Tibial nerve (tissue), 4 donors: ENCODE measurements around the gene CRABP2. TPM values are rescaled to one million over a fixed set of nuclear protein-coding genes. Genes with fewer than 3 reads are reported as not detected.

Experiments used
- DNase-seq, 2 donors: peaks; one replicate each; pipeline ENCODE4 v3.0.0-alpha.2; 2019; ENCODE audit warnings: low spot score in 2 of 2
- H3K27ac ChIP-seq, 4 donors: fragments of 200-600 bp; sonication (generic) in 3 of 4; one replicate each; pipeline ENCODE4 v1.5.1; 2017 to 2019; ENCODE audit warnings: mild to moderate bottlenecking in 1 of 4
- H3K27me3 ChIP-seq, 2 donors: fragments of 200-600 bp; sonication (generic) in 1 of 2; one replicate each; pipeline versions ENCODE4 v1.5.1 to v1.6.0; 2017 to 2019
- H3K36me3 ChIP-seq, 3 donors: fragments of 200-600 bp; sonication (generic); one replicate each; pipeline ENCODE4 v1.5.1; 2018 to 2019
- H3K4me1 ChIP-seq, 4 donors: fragments of 200-600 bp; sonication (generic) in 3 of 4; one replicate each; pipeline ENCODE4 v1.5.1; 2017 to 2019
- H3K4me3 ChIP-seq, 4 donors: fragments of 200-600 bp; sonication (generic) in 3 of 4; one replicate each; pipeline ENCODE4 v1.5.1; 2017 to 2019; ENCODE audit warnings: mild to moderate bottlenecking in 1 of 4, moderate library complexity in 1 of 4
- H3K9me3 ChIP-seq, 4 donors: fragments of 200-600 bp; sonication (generic) in 3 of 4; one replicate each; pipeline ENCODE4 v1.5.1; 2017 to 2019
- EP300 ChIP-seq, 2 donors: sonication (generic); formaldehyde crosslinking; IDR thresholded peaks; one replicate each; pipeline ENCODE4 v1.6.1; 2017; ENCODE audit warnings: antibody characterized with exemption in 2 of 2, mild to moderate bottlenecking in 1 of 2
- POLR2A ChIP-seq, 2 donors: fragments of 450-650 bp; IDR thresholded peaks; one replicate each; pipeline ENCODE4 v1.6.1; 2017; ENCODE audit warnings: antibody characterized with exemption in 2 of 2, mild to moderate bottlenecking in 2 of 2, moderate library complexity in 2 of 2
- WGBS, 2 donors: methylation state at CpG; one replicate each; pipeline ENCODE4 v1.1.5; 2018; 5-methylcytosine and 5-hydroxymethylcytosine counted together
- total RNA-seq, 4 donors: library from RNA; depleted of rRNA; stranded (reverse); fragments of >200 nt; gene quantifications; one replicate each; pipeline ENCODE4 v1.1.0, GENCODE V29; 2016
- TF ChIP-seq, protein P1 (sequence below), 5 experiments: fragments of 200-600 bp in 3 of 5; fragments of 450-650 bp in 2 of 5; sonication (generic) in 3 of 5; IDR thresholded peaks; one replicate each; pipeline ENCODE4 v1.5.1; 2016 to 2019; ENCODE audit warnings: antibody characterized with exemption in 5 of 5, mild to moderate bottlenecking in 3 of 5, moderate library complexity in 2 of 5

The CRABP2 gene
- total RNA-seq, 4 donors from 2014 or later = 3.5 to 13.2 (median 5.0) TPM

DNA sequence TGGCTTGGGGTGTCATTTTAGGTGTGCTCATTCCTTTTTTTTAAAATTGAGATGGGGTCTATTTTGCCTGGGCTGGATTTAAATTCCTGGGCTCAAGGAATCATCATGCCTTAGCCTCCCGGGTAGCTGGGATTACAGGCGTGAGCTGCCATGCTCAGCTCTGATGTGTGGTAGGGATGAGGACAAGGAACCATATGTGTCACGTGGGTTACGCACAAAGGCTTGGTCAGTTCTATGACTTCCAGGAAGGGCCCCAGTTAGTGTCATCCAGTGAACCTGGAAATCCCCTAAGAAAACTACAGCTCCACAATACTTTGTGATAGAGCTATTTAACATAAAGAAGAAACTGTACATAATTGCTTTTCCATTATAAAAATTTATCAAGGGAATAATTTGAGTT is 16.2 kb upstream of the CRABP2 start:
- Histone ChIP-seq H3K27me3 (no peaks in the 10 kb centered on the region), H3K36me3 (peaks cover 0 to 64% (median 7%) of the 10 kb centered on the region in 3 donors), H3K4me1 (peaks cover 0 to 27% (median 19%) of the 10 kb centered on the region in 4 donors), H3K4me3 (no peak overlapping the region), H3K9me3 (no peaks in the 10 kb centered on the region), H3K27ac (no peak overlapping the region)
- 70 to 88% methylated on average over 4 of the region's 4 CpGs for WGBS, 2 donors
- no peak for DNase-seq
- TF ChIP-seq, protein P1, sequence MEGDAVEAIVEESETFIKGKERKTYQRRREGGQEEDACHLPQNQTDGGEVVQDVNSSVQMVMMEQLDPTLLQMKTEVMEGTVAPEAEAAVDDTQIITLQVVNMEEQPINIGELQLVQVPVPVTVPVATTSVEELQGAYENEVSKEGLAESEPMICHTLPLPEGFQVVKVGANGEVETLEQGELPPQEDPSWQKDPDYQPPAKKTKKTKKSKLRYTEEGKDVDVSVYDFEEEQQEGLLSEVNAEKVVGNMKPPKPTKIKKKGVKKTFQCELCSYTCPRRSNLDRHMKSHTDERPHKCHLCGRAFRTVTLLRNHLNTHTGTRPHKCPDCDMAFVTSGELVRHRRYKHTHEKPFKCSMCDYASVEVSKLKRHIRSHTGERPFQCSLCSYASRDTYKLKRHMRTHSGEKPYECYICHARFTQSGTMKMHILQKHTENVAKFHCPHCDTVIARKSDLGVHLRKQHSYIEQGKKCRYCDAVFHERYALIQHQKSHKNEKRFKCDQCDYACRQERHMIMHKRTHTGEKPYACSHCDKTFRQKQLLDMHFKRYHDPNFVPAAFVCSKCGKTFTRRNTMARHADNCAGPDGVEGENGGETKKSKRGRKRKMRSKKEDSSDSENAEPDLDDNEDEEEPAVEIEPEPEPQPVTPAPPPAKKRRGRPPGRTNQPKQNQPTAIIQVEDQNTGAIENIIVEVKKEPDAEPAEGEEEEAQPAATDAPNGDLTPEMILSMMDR (IDR thresholded peaks at IDR 0.05) = no peak
- TF ChIP-seq EP300 (IDR thresholded peaks at IDR 0.05) = no peak

DNA sequence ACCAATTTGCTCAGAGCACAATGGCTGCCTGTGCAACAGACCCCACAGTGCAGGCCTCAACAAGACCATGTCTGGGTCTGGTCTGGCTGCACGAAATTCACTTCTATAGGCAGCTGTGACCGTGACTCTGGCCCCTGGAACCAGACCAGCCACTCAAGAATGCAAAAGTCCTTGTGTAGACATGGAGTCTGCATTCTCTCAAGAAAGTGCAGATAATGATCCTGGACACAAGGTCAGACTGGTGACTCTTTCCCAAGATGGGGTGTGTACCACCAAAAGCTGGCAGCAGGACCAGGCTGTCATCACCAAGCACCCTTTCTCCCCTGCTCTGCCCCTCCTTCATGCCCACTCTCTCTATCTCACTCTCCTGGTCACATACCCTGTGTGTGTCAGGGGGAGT is 15.7 kb upstream of the CRABP2 start:
- DNase-seq = no peak
- Histone ChIP-seq H3K36me3 (peaks cover 0 to 64% (median 7%) of the 10 kb centered on the region in 3 donors), H3K4me1 (peaks cover 0 to 23% (median 15%) of the 10 kb centered on the region in 4 donors), H3K27me3 (no peaks in the 10 kb centered on the region), H3K27ac (no peak overlapping the region), H3K9me3 (no peaks in the 10 kb centered on the region), H3K4me3 (no peak overlapping the region)
- TF ChIP-seq EP300 (IDR thresholded peaks at IDR 0.05) (no peak), POLR2A (IDR thresholded peaks at IDR 0.05) (no peak)
- TF ChIP-seq, protein P1 (IDR thresholded peaks at IDR 0.05) = no peak
- WGBS, 2 donors = 64 to 68% methylated on average over 2 of the region's 2 CpGs

DNA sequence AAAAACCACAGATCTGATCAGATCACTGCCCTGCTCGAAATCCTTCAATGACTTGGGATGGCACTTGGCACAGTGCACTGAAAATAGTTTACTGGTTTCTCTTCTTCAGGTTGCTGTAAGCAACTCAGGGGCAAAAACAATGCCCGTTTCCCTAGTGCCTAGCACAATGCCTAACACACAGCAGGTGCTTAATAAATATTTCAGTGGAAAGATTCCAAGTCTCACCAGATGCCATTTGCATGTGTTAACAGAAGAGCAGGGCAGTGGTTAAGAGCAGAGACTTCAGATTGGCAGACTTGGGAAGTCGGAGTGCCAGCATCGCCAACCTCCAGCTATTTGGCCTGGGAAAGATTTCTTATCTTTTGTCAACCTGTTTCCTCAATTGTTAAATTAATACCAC is 12.0 kb upstream of the CRABP2 start:
- no peak overlapping the region for H3K4me3 ChIP-seq
- no peaks in the 10 kb centered on the region for H3K27me3 ChIP-seq
- 87 to 90% methylated on average over 4 of the region's 4 CpGs for WGBS, 2 donors
- peaks cover 0 to 32% (median 0%) of the 10 kb centered on the region in 3 donors for H3K36me3 ChIP-seq
- DNase-seq = no peak
- no peak for TF ChIP-seq EP300 (IDR thresholded peaks at IDR 0.05)
- no peak for TF ChIP-seq POLR2A (IDR thresholded peaks at IDR 0.05)
- TF ChIP-seq, protein P1 (IDR thresholded peaks at IDR 0.05) = no peak
- H3K4me1 ChIP-seq = peaks cover 0 to 7% (median 3%) of the 10 kb centered on the region in 4 donors
- H3K9me3 ChIP-seq = no peaks in the 10 kb centered on the region
- no peak overlapping the region for H3K27ac ChIP-seq

GRCh38 chr1:156714830-156715229 is 9.4 kb upstream of the CRABP2 start:
- 66 to 72% methylated on average over 3 of the region's 3 CpGs for WGBS, 2 donors
- TF ChIP-seq POLR2A (IDR thresholded peaks at IDR 0.05) (no peak), EP300 (IDR thresholded peaks at IDR 0.05) (no peak)
- TF ChIP-seq, protein P1 (IDR thresholded peaks at IDR 0.05) = no peak
- no peak overlapping the region for H3K4me3 ChIP-seq
- no peak overlapping the region for H3K27ac ChIP-seq
- no peak for DNase-seq
- no peaks in the 10 kb centered on the region for H3K9me3 ChIP-seq
- no peaks in the 10 kb centered on the region for H3K27me3 ChIP-seq
- peaks cover 0 to 28% (median 0%) of the 10 kb centered on the region in 4 donors for H3K4me1 ChIP-seq
- H3K36me3 ChIP-seq = peaks cover 0 to 8% (median 0%) of the 10 kb centered on the region in 3 donors

DNA sequence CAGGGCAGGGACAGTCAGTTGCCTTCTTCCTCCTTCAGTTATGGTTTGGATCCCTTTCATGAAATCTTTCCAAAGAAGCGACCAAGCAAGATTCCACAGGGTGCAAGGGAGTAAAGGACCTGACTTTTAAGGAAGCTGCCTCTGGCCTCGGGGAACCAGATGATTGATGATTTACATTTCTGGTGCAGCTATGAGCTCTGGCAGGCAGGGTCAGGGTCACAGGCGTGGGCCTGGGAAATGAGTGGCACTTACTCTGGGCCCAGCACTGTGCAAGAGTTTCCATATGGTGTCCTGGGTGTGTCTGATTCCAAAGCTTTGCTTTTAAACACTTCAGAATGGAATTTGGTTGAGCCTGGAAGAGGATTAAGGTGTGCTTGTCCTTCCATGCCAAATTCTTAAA is 7.2 kb upstream of the CRABP2 start:
- H3K27me3 ChIP-seq = no peaks in the 10 kb centered on the region
- TF ChIP-seq EP300 (IDR thresholded peaks at IDR 0.05) = no peak
- WGBS, 2 donors = 40 to 44% methylated on average over 3 of the region's 3 CpGs
- no peak for DNase-seq
- no peak overlapping the region for H3K27ac ChIP-seq
- no peaks in the 10 kb centered on the region for H3K36me3 ChIP-seq
- no peak overlapping the region for H3K4me3 ChIP-seq
- H3K4me1 ChIP-seq = peaks cover 0 to 50% (median 9%) of the 10 kb centered on the region in 4 donors
- H3K9me3 ChIP-seq = no peaks in the 10 kb centered on the region
